CD4-positive, alpha-beta T cell treated with Interleukin-2 at 100 ng/mL for 4 hours (primary cell): ENCODE results near the gene PRKCI.
"Not testable (repeated sequence)": the region's sequence is repeated elsewhere in the genome, so short reads cannot be mapped to it uniquely, and the experiment has no call there.

Source experiments
- DNase-seq: peaks from one replicate; pipeline ENCODE4 v3.0.0-alpha.2; 2020; ENCODE audit warnings: low spot score

The PRKCI gene

GRCh38 chr3:170221924-170222646 lies at the start of gene PRKCI:
TSS of gene PRKCI (plus strand) at chr3:170222424. CDS start at chr3:170222670, 246 bp downstream.
- peak; percentile 93 for DNase-seq

- DNase-seq, result peak; percentile 64
These were observed 43.6 kb upstream of the PRKCI start for GRCh38 chr3:170178651-170179050.

- DNase-seq, result no peak
These were observed 42.8 kb upstream of the PRKCI start for GRCh38 chr3:170179432-170179831.

- DNase-seq, result no peak
These were observed 41.9 kb upstream of the PRKCI start for GRCh38 chr3:170180079-170180907.

GRCh38 chr3:170180908-170181885 lies 41.0 kb upstream of the PRKCI start, which contains the start of gene PHC3:
TSS of gene PHC3 (minus strand) at chr3:170181733. CDS start at chr3:170181715, 18 bp downstream.
- DNase-seq, result peak; percentile 94

- DNase-seq, result no peak
These were observed 32.6 kb upstream of the PRKCI start for GRCh38 chr3:170189398-170190256.

GRCh38 chr3:170195759-170196158 lies 26.5 kb upstream of the PRKCI start:
- not testable (repeated sequence) for DNase-seq

GRCh38 chr3:170196833-170197232 lies 25.4 kb upstream of the PRKCI start:
- no peak for DNase-seq

- no peak for DNase-seq
These were observed 21.2 kb upstream of the PRKCI start for GRCh38 chr3:170200987-170201386.

- DNase-seq, result no peak
These were observed 20.7 kb upstream of the PRKCI start for GRCh38 chr3:170201527-170201926.

- DNase-seq, result no peak
These were observed 18.8 kb upstream of the PRKCI start for GRCh38 chr3:170203457-170203856.

- DNase-seq, result no peak
These were observed 18.2 kb upstream of the PRKCI start for GRCh38 chr3:170204023-170204472.

GRCh38 chr3:170204509-170204908 lies 17.7 kb upstream of the PRKCI start:
- no peak for DNase-seq

GRCh38 chr3:170205302-170205701 lies 16.9 kb upstream of the PRKCI start:
- DNase-seq, result no peak

GRCh38 chr3:170206164-170206762 lies 16.0 kb upstream of the PRKCI start:
- not testable (repeated sequence) for DNase-seq

- no peak for DNase-seq
These were observed 14.5 kb upstream of the PRKCI start for GRCh38 chr3:170207717-170208116.

GRCh38 chr3:170211668-170212067 lies 10.6 kb upstream of the PRKCI start:
- no peak for DNase-seq

GRCh38 chr3:170219850-170220249 lies 2.4 kb upstream of the PRKCI start:
- DNase-seq, result no peak

- no peak for DNase-seq
These were observed 1.4 kb upstream of the PRKCI start for GRCh38 chr3:170220871-170221270.
